ENCODE results near the gene KLHDC8A. TPM values are rescaled to one million over a fixed set of nuclear protein-coding genes. Genes with fewer than 3 reads are reported as not detected.

The KLHDC8A gene
- total and polyA plus RNA-seq, 4 experiments from 2014 or later, result not detected

DNA sequence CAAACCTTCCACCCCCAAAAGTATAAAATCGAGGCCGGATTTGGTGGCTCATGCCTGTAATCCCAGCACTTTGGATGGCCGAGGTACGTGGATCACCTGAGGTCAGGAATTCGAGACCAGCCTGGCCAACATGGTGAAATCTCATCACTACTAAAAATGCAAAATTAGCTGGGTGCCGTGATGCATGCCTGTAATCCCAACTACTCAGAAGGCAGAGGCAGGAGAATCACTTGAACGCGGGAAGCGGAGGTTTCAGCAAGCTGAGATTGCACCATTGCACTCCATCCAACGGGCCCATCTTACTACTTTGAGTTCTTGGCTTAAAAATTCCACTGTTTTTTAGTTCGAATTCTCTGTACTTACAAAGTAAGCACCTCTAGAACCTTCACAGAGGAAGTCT lies 11.0 kb downstream of the KLHDC8A start:
- intact Hi-C loops (cut with micrococcal nuclease), result no loop called here

DNA sequence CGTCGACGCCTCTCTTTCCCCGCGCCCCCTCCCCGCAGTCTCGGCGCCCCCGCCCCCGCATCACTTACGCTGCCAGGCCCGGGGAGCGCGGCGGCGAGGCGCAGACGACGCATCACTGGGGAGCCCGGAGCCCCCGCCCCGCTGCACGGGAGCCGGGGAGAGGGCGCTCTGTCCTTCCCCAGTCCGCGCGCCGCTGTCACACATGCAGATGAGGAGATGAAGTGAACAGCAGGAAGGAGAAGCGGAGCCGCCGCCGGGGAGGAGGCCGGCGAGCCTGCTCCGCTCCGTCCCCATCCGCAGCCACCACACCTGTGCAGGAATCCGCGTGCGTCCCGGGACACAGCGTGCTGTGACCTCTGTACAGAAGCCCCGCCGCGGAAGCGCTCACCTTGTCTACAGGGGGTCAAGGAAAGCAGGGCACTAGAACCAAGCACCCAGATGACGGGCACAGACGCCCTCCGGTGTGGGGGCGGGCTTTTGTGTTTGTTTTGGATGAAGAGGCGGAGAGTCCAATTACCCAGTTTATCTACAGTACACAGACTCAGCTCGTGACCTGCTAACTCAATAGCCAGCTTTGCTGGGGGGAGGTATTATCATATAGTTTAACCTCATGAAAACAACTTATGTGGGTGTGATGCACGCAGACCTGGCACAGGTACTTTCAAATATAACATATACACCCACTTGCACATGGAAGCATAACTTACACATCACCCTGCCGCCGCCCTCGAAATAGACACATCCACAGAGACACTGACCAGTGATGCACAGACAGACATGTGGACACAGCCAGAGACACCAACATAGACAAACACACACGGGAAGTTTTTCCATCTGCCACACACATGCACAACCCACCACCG lies 12.4 kb downstream of the KLHDC8A start:
- peaks cover 13% of the 10 kb centered on the region for H3K4me1 ChIP-seq (ENCODE audit: insufficient read depth, low read length)
- CTCF ChIA-PET (ENCODE audit: partially characterized antibody), result interaction anchor here (0.9 kb wide), 2 partner anchors 9 to 180 kb away, joined by 3 to 6 read pairs; no protein-coding TSS in a partner anchor
- peak overlapping the region in 1 of 2 donors; percentile 49 for H3K4me3 ChIP-seq (ENCODE audit: low read length in 2 of 2)
- no peaks in the 10 kb centered on the region for H3K36me3 ChIP-seq (ENCODE audit: insufficient read depth, low read length)
- no peaks in the 10 kb centered on the region for H3K9me3 ChIP-seq (ENCODE audit: control insufficient read depth in 1 of 2, low read length in 2 of 2)
- Mint-ChIP-seq H3K9me3 (no peaks in the 10 kb centered on the region), H3K27me3 (peaks cover 27 to 47% of the 10 kb centered on the region in 2 donors), H3K4me3 (peak overlapping the region; percentile 69 to 85 (median 72)), H3K27ac (peak overlapping the region in 1 of 7 donors; percentile 23), H3K36me3 (no peaks in the 10 kb centered on the region), H3K4me1 (peaks cover 8 to 18% (median 11%) of the 10 kb centered on the region in 4 donors)
- no peak overlapping the region for H3K27ac ChIP-seq (ENCODE audit: low read depth, low read length)
- DNase-seq, result peak; percentile 38 to 52 (median 41)
- POLR2A ChIA-PET (ENCODE audit: partially characterized antibody), result no interaction called here
- peaks cover 14% of the 10 kb centered on the region for H3K27me3 ChIP-seq (ENCODE audit: insufficient read depth, low read length)
- intact Hi-C loops (cut with micrococcal nuclease), result no loop called here

More for the DNA sequence above, 11.0 kb downstream of the KLHDC8A start:
- Mint-ChIP-seq H3K4me3 (no peak overlapping the region), H3K27ac (no peak overlapping the region), H3K36me3 (no peaks in the 10 kb centered on the region), H3K27me3 (peaks cover 26 to 47% of the 10 kb centered on the region in 2 donors), H3K9me3 (no peaks in the 10 kb centered on the region), H3K4me1 (peaks cover 8 to 18% (median 11%) of the 10 kb centered on the region in 4 donors)
- H3K4me3 ChIP-seq (ENCODE audit: low read length in 2 of 2), result no peak overlapping the region
- no peak overlapping the region for H3K27ac ChIP-seq (ENCODE audit: low read depth, low read length)
- H3K36me3 ChIP-seq (ENCODE audit: insufficient read depth, low read length), result no peaks in the 10 kb centered on the region
- DNase-seq, result no peak
- ChIA-PET CTCF (ENCODE audit: partially characterized antibody) (interaction anchor here (0.6 to 1.6 kb wide), 3 partner anchors 8 to 178 kb away, joined by 3 to 7 read pairs (median 4); no protein-coding TSS in a partner anchor), POLR2A (ENCODE audit: partially characterized antibody) (no interaction called here)
- peaks cover 13% of the 10 kb centered on the region for H3K4me1 ChIP-seq (ENCODE audit: insufficient read depth, low read length)
- H3K27me3 ChIP-seq (ENCODE audit: insufficient read depth, low read length), result peaks cover 14% of the 10 kb centered on the region
- no peaks in the 10 kb centered on the region for H3K9me3 ChIP-seq (ENCODE audit: control insufficient read depth in 1 of 2, low read length in 2 of 2)

DNA sequence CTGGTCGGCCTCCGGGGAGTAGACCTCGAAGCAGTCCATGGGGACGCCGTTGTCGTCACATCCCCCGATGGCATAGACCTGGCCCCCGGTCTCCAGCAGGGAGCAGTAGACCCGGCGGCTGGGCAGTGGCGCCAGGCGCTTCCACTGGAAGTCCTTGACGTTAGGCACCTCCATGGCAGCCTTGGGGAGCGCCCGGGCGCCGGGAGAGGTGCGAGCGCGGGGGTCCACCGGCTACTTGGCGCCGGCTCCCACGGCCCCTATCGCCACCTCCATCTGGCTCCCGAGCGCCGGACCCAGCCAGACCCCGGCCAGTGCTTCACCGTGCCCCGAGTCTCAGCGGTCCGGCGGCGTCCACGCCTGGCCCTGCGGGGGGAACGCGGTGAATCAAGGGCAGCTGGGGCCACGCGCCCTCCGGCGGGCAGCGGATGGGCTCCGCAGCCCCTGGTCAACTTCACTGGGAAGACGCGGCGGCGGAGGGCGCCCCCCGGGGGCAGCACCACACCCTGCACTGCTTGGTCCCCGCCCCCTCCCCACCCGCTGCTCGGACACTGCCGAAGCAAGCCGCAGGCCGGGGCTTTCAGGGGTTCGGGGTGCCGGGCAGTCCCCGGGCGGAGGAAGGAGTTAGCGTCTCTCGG lies 13.2 kb downstream of the KLHDC8A start:
- ChIA-PET CTCF (ENCODE audit: partially characterized antibody) (no interaction called here), POLR2A (ENCODE audit: partially characterized antibody) (no interaction called here)
- no peak overlapping the region for H3K27ac Mint-ChIP-seq
- H3K4me3 ChIP-seq (ENCODE audit: low read length in 2 of 2), result no peak overlapping the region
- H3K4me1 Mint-ChIP-seq, result peaks cover 8 to 18% (median 11%) of the 10 kb centered on the region in 4 donors
- no peaks in the 10 kb centered on the region for H3K9me3 Mint-ChIP-seq
- no peak for DNase-seq
- peaks cover 13% of the 10 kb centered on the region for H3K4me1 ChIP-seq (ENCODE audit: insufficient read depth, low read length)
- no peak overlapping the region for H3K4me3 Mint-ChIP-seq
- H3K27me3 ChIP-seq (ENCODE audit: insufficient read depth, low read length), result peaks cover 14% of the 10 kb centered on the region
- peaks cover 28 to 43% of the 10 kb centered on the region in 2 donors for H3K27me3 Mint-ChIP-seq
- H3K36me3 ChIP-seq (ENCODE audit: insufficient read depth, low read length), result no peaks in the 10 kb centered on the region
- no peaks in the 10 kb centered on the region for H3K36me3 Mint-ChIP-seq
- intact Hi-C loops (cut with micrococcal nuclease), result no loop called here
- H3K9me3 ChIP-seq (ENCODE audit: control insufficient read depth in 1 of 2, low read length in 2 of 2), result no peaks in the 10 kb centered on the region
- no peak overlapping the region for H3K27ac ChIP-seq (ENCODE audit: low read depth, low read length)

DNA sequence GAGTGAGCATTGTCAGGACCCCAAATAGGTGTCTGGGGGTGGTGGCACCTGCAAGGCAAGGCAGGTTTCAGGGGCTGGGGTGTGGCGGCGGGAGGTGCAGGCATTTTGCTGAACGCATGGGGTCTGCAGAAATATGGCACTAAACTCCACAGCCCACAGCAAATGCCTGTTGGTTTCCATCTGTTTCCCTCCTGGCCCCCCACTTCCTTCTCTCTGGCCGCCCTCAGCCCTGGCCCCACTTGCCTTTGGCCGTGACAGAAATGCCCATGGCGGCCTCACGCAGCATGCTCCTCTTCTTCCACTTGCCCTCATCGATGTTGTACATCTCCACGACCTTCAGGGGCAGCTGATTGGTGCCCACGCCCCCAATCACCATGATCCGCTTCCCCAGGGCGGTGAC lies 13.7 kb downstream of the KLHDC8A start:
- no peak overlapping the region for H3K27ac ChIP-seq (ENCODE audit: low read depth, low read length)
- H3K27me3 ChIP-seq (ENCODE audit: insufficient read depth, low read length), result peaks cover 14% of the 10 kb centered on the region
- DNase-seq, result no peak
- Mint-ChIP-seq H3K27me3 (peaks cover 28 to 41% of the 10 kb centered on the region in 2 donors), H3K4me1 (peaks cover 8 to 18% (median 11%) of the 10 kb centered on the region in 4 donors), H3K36me3 (no peaks in the 10 kb centered on the region), H3K4me3 (peak overlapping the region in 6 of 8 donors; percentile 17 to 73 (median 42)), H3K27ac (no peak overlapping the region), H3K9me3 (no peaks in the 10 kb centered on the region)
- H3K36me3 ChIP-seq (ENCODE audit: insufficient read depth, low read length), result no peaks in the 10 kb centered on the region
- intact Hi-C loops (cut with micrococcal nuclease), result no loop called here
- ChIA-PET POLR2A (ENCODE audit: partially characterized antibody) (no interaction called here), CTCF (ENCODE audit: partially characterized antibody) (interaction anchor here (0.7 kb wide), 1 partner anchor 8 kb away, joined by 3 read pairs; no protein-coding TSS in a partner anchor)
- no peak overlapping the region for H3K4me3 ChIP-seq (ENCODE audit: low read length in 2 of 2)
- H3K4me1 ChIP-seq (ENCODE audit: insufficient read depth, low read length), result peaks cover 13% of the 10 kb centered on the region
- H3K9me3 ChIP-seq (ENCODE audit: control insufficient read depth in 1 of 2, low read length in 2 of 2), result no peaks in the 10 kb centered on the region

DNA sequence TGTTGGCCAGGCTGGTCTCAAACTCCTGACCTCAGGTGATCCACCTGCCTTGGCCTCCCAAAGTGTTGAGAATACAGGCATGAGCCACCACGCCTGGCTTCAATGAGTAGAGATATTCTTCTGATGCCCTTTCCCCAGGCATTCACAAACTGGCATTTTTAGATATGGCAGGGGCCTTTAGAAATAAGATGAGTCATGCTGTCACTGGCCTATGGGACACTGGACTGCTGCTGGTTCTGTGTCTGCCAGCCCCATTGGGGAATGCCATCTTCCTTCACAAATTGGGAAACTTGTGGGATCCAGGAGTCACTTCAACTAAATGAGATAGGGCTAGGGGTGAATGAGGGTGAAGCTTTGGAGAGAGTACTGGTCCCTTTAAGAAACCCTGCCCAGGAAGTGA lies 16.0 kb downstream of the KLHDC8A start:
- no peak for DNase-seq
- Histone ChIP-seq H3K4me3 (ENCODE audit: low read length in 2 of 2) (no peak overlapping the region), H3K27ac (ENCODE audit: low read depth, low read length) (no peak overlapping the region), H3K36me3 (ENCODE audit: insufficient read depth, low read length) (no peaks in the 10 kb centered on the region), H3K4me1 (ENCODE audit: insufficient read depth, low read length) (peaks cover 13% of the 10 kb centered on the region), H3K27me3 (ENCODE audit: insufficient read depth, low read length) (peaks cover 14% of the 10 kb centered on the region), H3K9me3 (ENCODE audit: control insufficient read depth in 1 of 2, low read length in 2 of 2) (no peaks in the 10 kb centered on the region)
- CTCF ChIA-PET (ENCODE audit: partially characterized antibody), result interaction anchor here (1.4 to 2.6 kb wide), 2 partner anchors 15 to 183 kb away, joined by 5 to 13 read pairs; no protein-coding TSS in a partner anchor
- Mint-ChIP-seq H3K27me3 (peaks cover 20 to 22% of the 10 kb centered on the region in 2 donors), H3K27ac (peak overlapping the region in 1 of 7 donors; percentile 60), H3K9me3 (no peaks in the 10 kb centered on the region), H3K4me3 (no peak overlapping the region), H3K4me1 (peaks cover 8 to 18% (median 11%) of the 10 kb centered on the region in 4 donors), H3K36me3 (no peaks in the 10 kb centered on the region)
- POLR2A ChIA-PET (ENCODE audit: partially characterized antibody), result no interaction called here
- intact Hi-C loops (cut with micrococcal nuclease), result no loop called here

DNA sequence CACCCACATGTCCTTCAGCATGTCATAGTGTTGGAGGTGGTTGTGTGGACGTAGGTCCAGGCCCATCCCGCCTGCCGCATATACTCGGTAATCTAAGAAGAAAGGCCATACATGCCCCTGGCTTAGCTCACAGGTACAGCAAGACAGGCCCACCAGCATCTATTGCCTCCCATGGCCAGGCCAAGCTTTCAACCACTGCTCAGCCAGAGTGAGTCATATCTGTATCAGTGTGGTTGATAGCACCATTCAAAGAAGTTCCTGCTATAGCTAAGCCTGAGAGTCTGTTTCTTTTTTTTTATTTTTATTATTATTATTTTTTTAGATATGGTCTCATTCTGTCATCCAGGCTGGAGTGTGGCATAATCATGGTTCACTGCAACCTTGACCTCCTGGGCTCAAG lies 17.0 kb downstream of the KLHDC8A start:
- intact Hi-C loops (cut with micrococcal nuclease), result loop anchor here (10.0 kb wide), 1 partner anchor 295 kb away; the partner anchor contains the start of gene ELK4
- peaks cover 13% of the 10 kb centered on the region for H3K4me1 ChIP-seq (ENCODE audit: insufficient read depth, low read length)
- Mint-ChIP-seq H3K4me3 (no peak overlapping the region), H3K9me3 (no peaks in the 10 kb centered on the region), H3K4me1 (peaks cover 7 to 16% (median 10%) of the 10 kb centered on the region in 4 donors), H3K27ac (no peak overlapping the region), H3K27me3 (peaks cover 16% of the 10 kb centered on the region in 2 donors), H3K36me3 (no peaks in the 10 kb centered on the region)
- POLR2A ChIA-PET (ENCODE audit: partially characterized antibody), result no interaction called here
- H3K27me3 ChIP-seq (ENCODE audit: insufficient read depth, low read length), result peaks cover 6% of the 10 kb centered on the region
- H3K27ac ChIP-seq (ENCODE audit: low read depth, low read length), result no peak overlapping the region
- no peak for DNase-seq
- H3K4me3 ChIP-seq (ENCODE audit: low read length in 2 of 2), result no peak overlapping the region
- CTCF ChIA-PET (ENCODE audit: partially characterized antibody), result interaction anchor here (0.9 to 2.6 kb wide), 9 partner anchors 10 to 184 kb away, joined by 3 to 13 read pairs (median 4); no protein-coding TSS in a partner anchor
- no peaks in the 10 kb centered on the region for H3K9me3 ChIP-seq (ENCODE audit: control insufficient read depth in 1 of 2, low read length in 2 of 2)
- H3K36me3 ChIP-seq (ENCODE audit: insufficient read depth, low read length), result no peaks in the 10 kb centered on the region

DNA sequence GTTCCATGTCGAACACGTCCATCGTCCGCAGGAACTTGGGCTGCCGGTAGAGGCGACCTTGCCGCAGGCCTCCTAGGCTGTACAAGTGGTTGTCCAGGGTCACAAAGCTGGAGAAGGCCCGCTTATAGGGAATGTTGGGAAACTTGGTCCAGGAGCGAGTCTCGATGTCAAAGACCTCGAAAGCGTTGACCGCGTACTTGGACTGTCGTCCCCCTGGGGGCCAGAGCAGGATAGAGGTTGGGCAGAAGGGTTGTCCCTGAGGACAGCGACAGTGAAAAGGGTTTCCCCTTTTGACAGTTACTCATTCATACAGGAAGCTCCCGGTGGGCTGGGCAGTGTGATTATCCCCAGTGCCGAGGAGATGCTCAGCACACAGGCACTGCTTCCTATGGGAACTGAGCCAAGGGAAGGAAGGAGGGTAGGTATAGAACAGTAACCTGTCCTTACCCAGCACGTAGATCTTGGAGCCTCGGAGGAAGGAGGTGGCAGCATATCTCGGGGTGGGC lies 17.5 kb downstream of the KLHDC8A start:
- Histone ChIP-seq H3K27ac (ENCODE audit: low read depth, low read length) (no peak overlapping the region), H3K27me3 (ENCODE audit: insufficient read depth, low read length) (peaks cover 2% of the 10 kb centered on the region), H3K36me3 (ENCODE audit: insufficient read depth, low read length) (no peaks in the 10 kb centered on the region), H3K4me1 (ENCODE audit: insufficient read depth, low read length) (peaks cover 8% of the 10 kb centered on the region), H3K9me3 (ENCODE audit: control insufficient read depth in 1 of 2, low read length in 2 of 2) (no peaks in the 10 kb centered on the region), H3K4me3 (ENCODE audit: low read length in 2 of 2) (no peak overlapping the region)
- Mint-ChIP-seq H3K27ac (no peak overlapping the region), H3K9me3 (no peaks in the 10 kb centered on the region), H3K36me3 (no peaks in the 10 kb centered on the region), H3K4me3 (no peak overlapping the region), H3K27me3 (peaks cover 11% of the 10 kb centered on the region in 2 donors), H3K4me1 (peaks cover 2 to 11% (median 6%) of the 10 kb centered on the region in 4 donors)
- no peak for DNase-seq
- intact Hi-C loops (cut with micrococcal nuclease), result loop anchor here (10.0 kb wide), 1 partner anchor 296 kb away; the partner anchor contains the start of gene ELK4
- ChIA-PET POLR2A (ENCODE audit: partially characterized antibody) (no interaction called here), CTCF (ENCODE audit: partially characterized antibody) (interaction anchor here (0.9 to 2.6 kb wide), 9 partner anchors 10 to 185 kb away, joined by 3 to 13 read pairs (median 4); no protein-coding TSS in a partner anchor)
